ENCODE results near the gene FOXP1. TPM values are rescaled to one million over a fixed set of nuclear protein-coding genes. Genes with fewer than 3 reads are reported as not detected.

The FOXP1 gene
- total RNA-seq, 1 donor, result 455 TPM

DNA sequence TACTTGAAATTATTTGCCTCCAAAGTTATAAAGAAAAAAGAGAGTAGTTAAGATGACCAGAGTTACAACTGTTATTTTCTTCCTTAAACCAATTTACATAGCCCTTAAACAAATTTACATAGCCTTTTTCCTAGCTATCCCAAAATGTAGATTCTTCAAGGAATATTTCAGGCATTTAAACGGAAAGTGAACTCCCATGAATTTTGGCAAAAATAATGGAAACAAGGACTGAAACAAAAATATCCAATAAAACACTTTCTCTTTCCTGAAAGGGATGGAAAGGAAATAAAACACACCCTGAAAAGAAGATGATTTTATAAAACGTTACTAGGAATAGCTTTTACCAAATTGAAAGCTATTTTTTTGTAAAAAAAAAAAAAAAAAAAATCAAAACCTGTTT, 418.6 kb downstream of the FOXP1 start:
- Histone ChIP-seq H3K4me1 (ENCODE audit: insufficient read depth, low read length) (no peaks in the 10 kb centered on the region), H3K4me3 (ENCODE audit: low read length) (no peak overlapping the region), H3K27me3 (ENCODE audit: insufficient read depth, low read length) (no peaks in the 10 kb centered on the region), H3K9me3 (ENCODE audit: low read depth, low read length) (no peaks in the 10 kb centered on the region)

DNA sequence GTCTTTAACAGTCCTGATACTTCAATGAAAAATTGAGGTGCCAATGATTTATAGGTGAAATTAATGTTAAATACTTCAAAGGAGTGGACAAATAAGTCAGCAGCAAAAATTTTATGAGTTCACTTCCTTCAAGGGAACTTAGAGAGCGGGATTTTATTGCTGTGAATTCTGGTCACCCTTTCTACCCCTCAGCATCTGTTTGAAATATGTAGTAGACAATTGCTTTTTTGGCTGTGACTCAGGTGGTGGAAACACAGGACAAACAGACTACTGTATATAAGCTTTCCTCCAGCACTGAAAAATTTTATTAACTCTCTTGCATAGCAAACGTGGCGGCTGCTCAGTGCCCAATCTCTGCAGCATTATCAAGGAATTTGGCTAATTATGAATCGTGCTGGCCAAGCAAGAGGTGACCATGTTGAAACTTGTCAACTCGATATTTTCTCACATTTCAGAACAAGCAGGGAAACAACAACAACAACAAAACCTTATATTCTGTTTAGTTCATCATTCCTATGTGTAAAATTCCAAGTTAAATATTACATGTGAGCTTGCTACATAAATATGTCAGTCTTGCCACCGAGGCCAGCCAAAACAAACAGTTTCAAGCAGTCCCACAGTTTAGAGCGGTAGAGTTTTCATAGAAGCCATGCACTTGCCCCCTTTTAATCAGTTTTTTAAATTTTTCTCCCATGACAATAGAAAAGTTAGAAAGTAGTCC, 420.2 kb downstream of the FOXP1 start:
- no peaks in the 10 kb centered on the region for H3K27me3 ChIP-seq (ENCODE audit: insufficient read depth, low read length)
- no peaks in the 10 kb centered on the region for H3K9me3 ChIP-seq (ENCODE audit: low read depth, low read length)
- no peak overlapping the region for H3K4me3 ChIP-seq (ENCODE audit: low read length)
- H3K4me1 ChIP-seq (ENCODE audit: insufficient read depth, low read length), result peaks cover 3% of the 10 kb centered on the region

DNA sequence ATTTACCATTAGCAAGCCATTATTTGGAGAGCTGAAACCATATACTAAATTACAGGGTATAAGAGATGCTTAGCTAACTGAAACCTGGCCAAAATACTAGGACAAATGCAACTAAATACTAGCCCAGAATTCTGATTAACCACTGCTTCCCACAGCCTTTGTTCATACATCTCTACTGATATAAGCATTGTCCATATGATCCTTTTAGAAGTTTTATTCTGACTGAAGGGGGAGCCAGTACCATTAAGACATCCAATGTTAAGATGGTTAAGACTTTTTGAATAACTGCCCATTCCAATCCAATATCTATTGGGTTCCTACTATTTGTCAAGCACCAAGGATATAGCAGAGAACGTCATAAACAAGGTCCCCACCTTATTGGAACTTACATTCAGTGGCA, 421.3 kb downstream of the FOXP1 start:
- Histone ChIP-seq H3K9me3 (ENCODE audit: low read depth, low read length) (no peaks in the 10 kb centered on the region), H3K4me3 (ENCODE audit: low read length) (no peak overlapping the region), H3K27me3 (ENCODE audit: insufficient read depth, low read length) (no peaks in the 10 kb centered on the region), H3K4me1 (ENCODE audit: insufficient read depth, low read length) (peaks cover 3% of the 10 kb centered on the region)

DNA sequence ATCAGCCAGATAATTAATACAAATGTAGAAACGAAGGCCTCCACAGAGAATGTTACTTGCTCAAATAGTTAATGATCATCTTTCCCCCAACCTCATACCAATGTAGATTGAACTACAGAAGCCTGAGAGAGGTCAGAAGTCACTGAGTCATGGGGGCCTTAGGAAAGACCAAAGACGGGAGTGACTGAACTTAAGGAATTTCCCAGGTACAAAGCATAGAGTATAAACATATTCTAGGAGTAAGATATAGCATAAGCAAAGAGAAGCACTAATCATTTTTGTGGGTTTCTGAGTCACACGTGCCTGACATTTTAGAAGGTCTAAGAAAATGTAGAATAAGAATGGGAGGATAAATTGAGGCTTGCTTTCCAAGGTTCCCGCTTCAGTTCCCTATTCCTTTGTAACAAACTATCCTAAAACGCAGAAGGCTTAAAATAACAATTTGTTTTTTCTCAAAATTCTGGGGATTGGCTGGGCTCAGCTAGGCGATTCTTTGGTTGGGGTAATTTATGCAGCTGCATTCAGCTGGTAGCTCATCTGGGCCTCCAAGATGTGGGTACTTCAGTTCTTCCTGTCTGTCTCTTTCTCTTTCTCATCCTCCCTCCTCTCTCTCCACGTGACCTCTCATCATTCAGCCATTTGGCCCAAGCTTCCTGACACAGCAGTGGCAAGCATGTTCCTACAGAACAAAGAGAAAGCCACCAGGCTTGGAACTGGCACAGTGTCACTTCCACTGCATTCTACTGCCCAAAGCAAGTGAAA, 422.6 kb downstream of the FOXP1 start:
- Histone ChIP-seq H3K9me3 (ENCODE audit: low read depth, low read length) (no peaks in the 10 kb centered on the region), H3K4me1 (ENCODE audit: insufficient read depth, low read length) (peaks cover 3% of the 10 kb centered on the region), H3K27me3 (ENCODE audit: insufficient read depth, low read length) (no peaks in the 10 kb centered on the region), H3K4me3 (ENCODE audit: low read length) (no peak overlapping the region)

DNA sequence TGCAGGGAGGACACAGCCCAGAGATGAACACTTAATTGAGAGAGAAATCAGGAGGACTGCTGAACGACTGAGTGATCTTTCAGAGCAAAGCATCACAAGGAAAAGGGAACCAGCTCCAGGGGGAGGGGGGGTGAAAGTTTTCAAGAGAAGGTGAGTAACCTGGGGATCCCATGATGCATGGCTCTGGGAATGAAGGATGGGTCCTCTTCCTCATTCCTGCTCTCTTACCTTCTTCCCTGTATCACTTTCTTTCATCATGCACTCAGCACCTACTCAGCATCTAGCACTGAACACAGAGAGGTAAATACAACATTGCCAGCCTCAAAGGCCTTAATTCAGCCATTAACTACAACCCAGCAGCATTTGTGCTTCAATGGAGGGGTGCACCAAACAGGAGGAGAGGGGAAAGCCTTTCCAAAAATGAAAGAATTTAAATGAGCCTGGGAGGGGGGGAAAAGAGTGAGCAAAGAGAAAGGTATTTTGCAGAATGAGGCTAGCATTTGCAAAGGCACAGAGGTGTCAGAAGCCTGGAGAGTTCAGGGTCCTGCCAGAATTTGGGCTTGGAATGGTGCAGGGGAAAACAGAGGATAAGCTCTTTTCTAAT, 427.4 kb downstream of the FOXP1 start:
- no peak overlapping the region for H3K4me3 ChIP-seq (ENCODE audit: low read length)
- no peaks in the 10 kb centered on the region for H3K27me3 ChIP-seq (ENCODE audit: insufficient read depth, low read length)
- H3K9me3 ChIP-seq (ENCODE audit: low read depth, low read length), result no peaks in the 10 kb centered on the region
- peaks cover 3% of the 10 kb centered on the region for H3K4me1 ChIP-seq (ENCODE audit: insufficient read depth, low read length)

DNA sequence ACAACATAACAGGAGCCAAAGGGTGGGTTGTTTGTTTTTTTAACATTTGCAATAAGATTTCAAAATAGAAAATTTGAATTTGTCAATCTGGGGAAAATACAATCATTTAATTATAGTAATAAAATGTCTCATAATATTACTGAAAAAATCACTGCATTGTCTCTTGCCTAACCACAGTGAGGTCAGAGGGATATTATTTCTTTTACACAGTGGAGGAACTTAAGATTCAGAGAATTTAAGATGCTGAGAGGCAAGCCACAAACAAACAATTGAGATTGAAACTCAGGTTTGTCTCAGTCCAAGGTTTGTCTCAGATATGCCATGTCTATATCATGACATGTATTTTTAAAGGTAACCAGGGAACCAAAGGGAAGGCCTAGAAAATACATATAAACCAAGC, 428.7 kb downstream of the FOXP1 start:
- Histone ChIP-seq H3K4me1 (ENCODE audit: insufficient read depth, low read length) (peaks cover 3% of the 10 kb centered on the region), H3K27me3 (ENCODE audit: insufficient read depth, low read length) (no peaks in the 10 kb centered on the region), H3K4me3 (ENCODE audit: low read length) (no peak overlapping the region), H3K9me3 (ENCODE audit: low read depth, low read length) (no peaks in the 10 kb centered on the region)

DNA sequence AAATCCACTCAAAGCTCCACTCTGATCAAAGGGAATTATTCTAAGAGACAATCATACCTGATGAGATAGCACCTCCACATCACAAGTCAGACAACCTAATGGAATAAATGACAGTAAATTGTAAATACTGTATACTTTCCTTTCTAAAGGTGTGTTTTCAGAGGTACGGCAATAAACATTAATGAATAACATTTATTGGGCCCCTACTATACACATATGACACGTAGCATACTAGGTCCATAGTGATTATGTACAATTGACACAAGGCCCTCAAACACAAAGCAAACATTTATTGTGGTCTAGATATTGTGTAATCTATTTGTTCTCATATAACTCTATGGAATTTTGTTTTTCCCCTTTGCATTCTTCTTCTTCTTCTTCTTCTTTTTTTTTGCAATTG, 429.8 kb downstream of the FOXP1 start:
- Histone ChIP-seq H3K4me1 (ENCODE audit: insufficient read depth, low read length) (peaks cover 2% of the 10 kb centered on the region), H3K27me3 (ENCODE audit: insufficient read depth, low read length) (no peaks in the 10 kb centered on the region), H3K4me3 (ENCODE audit: low read length) (no peak overlapping the region), H3K9me3 (ENCODE audit: low read depth, low read length) (no peaks in the 10 kb centered on the region)

DNA sequence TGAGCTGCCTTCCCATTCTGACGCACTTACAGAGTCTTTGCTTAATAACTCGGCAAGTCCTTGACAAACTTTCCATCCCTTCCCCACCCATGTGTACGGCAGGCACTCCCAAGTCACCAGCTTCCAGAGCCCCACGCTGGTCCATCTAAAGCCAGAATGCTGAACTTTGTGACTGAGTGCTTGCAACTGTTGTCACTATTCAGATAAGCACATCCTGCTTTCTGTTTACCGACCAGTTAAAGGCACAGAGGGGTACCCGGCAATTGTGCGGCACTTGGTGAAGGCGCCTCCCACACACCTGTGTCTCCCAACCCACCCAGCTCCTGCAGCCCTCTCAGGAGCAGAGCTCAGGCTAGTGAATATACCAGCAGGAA, 430.6 kb downstream of the FOXP1 start:
- Histone ChIP-seq H3K4me1 (ENCODE audit: insufficient read depth, low read length) (no peaks in the 10 kb centered on the region), H3K4me3 (ENCODE audit: low read length) (no peak overlapping the region), H3K27me3 (ENCODE audit: insufficient read depth, low read length) (no peaks in the 10 kb centered on the region), H3K9me3 (ENCODE audit: low read depth, low read length) (no peaks in the 10 kb centered on the region)

DNA sequence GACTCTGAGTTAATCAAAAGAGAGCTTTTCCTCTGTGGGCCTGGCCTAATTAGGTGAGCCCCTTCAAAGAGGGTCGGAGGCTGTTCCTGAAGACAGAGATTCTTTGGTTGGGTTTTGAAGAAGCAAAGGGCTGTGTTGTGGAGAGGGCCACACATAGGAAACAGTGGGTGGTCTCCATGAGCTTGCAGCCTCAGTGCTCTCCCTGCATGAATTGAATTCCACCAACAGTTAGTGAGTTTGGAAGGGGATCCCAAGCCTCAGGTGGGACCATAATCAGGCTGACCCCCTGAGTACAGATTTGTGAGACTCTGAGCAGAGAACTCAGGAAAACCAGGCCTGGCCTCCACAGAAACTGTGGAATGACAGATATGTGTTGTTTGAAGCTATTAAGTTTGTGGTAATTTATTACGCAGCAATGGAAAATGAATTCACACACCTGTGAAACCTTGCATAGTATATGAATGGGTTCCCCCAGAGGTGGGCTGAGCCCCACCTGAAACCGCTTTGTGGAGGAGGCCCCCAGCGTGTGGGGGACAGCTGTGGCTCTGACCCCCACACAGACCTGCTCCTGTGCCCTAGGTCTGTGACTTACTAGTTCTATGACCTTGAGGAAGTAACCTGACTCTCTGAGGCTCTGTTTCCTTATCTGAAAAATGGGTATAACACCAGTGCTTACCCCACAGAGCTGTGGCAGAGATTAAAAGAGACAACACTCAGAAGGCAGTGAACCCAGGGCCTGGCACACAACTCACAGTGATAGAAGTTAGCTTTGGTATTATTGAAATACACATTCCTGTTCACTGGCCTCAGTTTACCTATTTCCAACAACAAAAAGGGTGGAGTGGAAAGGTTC, 431.3 kb downstream of the FOXP1 start:
- H3K4me1 ChIP-seq (ENCODE audit: insufficient read depth, low read length), result no peaks in the 10 kb centered on the region
- H3K4me3 ChIP-seq (ENCODE audit: low read length), result no peak overlapping the region
- H3K27me3 ChIP-seq (ENCODE audit: insufficient read depth, low read length), result no peaks in the 10 kb centered on the region
- H3K9me3 ChIP-seq (ENCODE audit: low read depth, low read length), result no peaks in the 10 kb centered on the region

DNA sequence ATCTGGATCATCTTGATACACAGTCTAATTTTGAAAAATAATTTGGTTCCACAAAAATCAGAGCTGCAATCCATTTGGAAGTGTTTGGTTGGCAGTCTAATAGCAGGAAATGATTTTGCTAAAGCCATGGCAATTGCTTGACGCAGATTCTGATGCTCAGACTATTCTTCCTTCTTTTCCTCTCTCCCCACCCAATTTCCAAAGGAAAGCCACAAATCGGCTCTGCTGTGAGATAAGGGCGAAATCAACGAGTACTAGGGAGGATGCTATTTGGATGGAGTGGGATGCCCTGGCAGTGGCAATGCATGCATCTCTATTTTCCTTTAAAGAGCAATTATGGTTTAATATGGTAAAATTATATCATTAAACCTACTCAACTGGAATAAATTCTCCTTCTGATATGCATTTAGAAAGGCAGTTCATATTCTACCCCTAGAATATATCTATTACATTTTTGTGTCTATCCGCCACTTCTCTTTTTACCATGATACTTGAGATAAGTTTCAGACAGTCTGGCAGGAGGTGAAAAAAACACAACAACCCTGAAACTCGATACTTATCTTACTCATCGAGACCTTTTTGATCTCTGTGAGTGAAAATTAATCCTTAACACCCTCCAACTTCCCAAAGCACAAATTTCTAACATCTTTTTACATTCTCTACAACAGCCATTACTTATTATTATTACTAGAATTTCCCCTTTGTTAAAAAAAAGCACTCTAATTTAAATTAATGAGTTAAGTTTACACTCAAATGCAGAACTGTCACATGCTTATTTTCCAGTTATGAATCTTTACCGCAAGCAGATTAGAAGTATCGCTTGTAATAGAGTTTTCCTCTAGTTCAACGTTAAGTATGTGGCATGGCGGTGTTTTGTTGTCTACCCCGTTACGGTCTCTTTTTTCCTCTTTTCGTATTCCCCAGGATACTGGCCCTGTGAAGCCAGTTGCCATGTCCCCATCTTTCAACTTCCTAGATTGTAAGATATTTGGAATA, 433.3 kb downstream of the FOXP1 start:
- no peaks in the 10 kb centered on the region for H3K27me3 ChIP-seq (ENCODE audit: insufficient read depth, low read length)
- no peaks in the 10 kb centered on the region for H3K4me1 ChIP-seq (ENCODE audit: insufficient read depth, low read length)
- no peak overlapping the region for H3K4me3 ChIP-seq (ENCODE audit: low read length)
- no peaks in the 10 kb centered on the region for H3K9me3 ChIP-seq (ENCODE audit: low read depth, low read length)

DNA sequence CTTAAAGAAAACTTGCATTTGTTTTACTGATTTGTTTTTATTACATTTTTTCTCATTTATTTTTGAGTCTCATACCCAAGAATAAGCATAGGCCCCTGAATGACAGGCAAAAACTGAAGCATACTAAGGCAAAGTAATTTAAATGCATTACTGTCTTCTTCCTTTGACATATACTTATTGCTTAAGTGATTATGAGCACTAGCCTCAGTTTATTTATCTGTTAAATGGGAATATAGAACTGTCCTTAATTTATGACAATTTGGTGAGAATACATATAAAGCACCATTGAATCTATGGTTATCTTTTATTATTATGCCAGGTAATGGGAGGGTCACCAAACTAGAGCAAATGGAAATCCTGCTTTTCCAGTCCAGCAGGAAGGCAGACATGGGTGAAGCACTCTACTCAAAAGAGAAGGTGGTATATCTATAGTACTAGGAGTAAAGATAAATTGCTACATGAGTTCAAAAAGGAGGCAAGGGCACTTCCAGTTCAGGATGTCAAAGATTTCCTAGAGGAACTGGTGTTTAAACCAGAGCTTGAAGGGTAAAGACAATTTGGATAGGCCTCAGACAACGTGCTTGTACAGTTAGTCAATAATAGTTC, 435.0 kb downstream of the FOXP1 start:
- Histone ChIP-seq H3K27me3 (ENCODE audit: insufficient read depth, low read length) (no peaks in the 10 kb centered on the region), H3K4me1 (ENCODE audit: insufficient read depth, low read length) (no peaks in the 10 kb centered on the region), H3K9me3 (ENCODE audit: low read depth, low read length) (no peaks in the 10 kb centered on the region), H3K4me3 (ENCODE audit: low read length) (no peak overlapping the region)

DNA sequence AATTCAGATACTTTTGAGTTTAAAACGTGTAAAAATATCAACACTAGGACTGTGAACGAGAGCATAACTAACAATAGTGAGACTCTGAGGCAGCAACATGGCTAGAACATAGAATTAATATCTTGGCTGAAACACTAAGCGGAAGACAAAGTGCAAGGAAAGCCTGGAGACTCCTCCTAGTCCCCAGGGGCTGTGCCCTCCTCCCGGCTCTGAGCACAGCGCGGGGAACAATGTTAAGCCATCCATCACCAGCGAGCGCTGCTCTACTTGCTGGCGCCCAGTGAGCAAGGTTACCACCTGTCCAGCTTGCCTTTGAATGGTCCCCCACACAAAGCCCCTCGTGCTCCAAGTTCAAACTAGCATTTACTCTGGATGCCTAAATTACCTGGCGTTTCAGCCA, 436.9 kb downstream of the FOXP1 start:
- Histone ChIP-seq H3K27me3 (ENCODE audit: insufficient read depth, low read length) (no peaks in the 10 kb centered on the region), H3K4me3 (ENCODE audit: low read length) (no peak overlapping the region), H3K4me1 (ENCODE audit: insufficient read depth, low read length) (peaks cover 5% of the 10 kb centered on the region), H3K9me3 (ENCODE audit: low read depth, low read length) (no peaks in the 10 kb centered on the region)

DNA sequence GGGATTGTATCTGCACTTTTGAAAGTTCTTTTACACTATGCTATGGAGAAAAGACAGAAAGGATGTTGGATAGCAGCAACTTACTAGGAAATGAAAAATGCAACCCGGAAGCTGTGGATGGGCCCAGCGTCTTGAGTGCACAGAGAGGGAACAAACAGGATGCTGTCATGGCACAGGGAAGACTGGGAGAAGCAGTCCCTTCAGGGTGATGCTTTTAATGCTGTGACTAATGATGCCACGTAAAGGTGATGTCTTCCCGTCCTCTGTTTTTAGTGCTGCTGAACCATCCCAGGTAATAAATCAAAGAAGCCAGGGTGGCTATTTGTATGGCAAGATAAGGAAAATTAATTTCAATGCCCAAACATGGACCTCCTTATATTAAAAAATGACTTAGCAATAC, 437.6 kb downstream of the FOXP1 start:
- Histone ChIP-seq H3K4me1 (ENCODE audit: insufficient read depth, low read length) (peaks cover 5% of the 10 kb centered on the region), H3K9me3 (ENCODE audit: low read depth, low read length) (no peaks in the 10 kb centered on the region), H3K27me3 (ENCODE audit: insufficient read depth, low read length) (no peaks in the 10 kb centered on the region), H3K4me3 (ENCODE audit: low read length) (no peak overlapping the region)

All from mononuclear cell (primary cell).